ENCODE measurements around the gene ADORA2A.

The ADORA2A gene

GRCh38 chr22:24463071-24463760 lies 35.8 kb downstream of the ADORA2A start:
- no peak for TF ChIP-seq CTCF (IDR thresholded peaks at IDR 0.05; ENCODE audit: insufficient read depth, missing control alignments)
- DNase-seq (ENCODE audit: insufficient read length, low spot score) (no peak), FAIRE-seq (no peak)

- DNase-seq (ENCODE audit: insufficient read length, low spot score), result no peak
- no peak for TF ChIP-seq CTCF (IDR thresholded peaks at IDR 0.05; ENCODE audit: insufficient read depth, missing control alignments)
- FAIRE-seq, result no peak
Observed at GRCh38 chr22:24465566-24465965, 38.2 kb downstream of the ADORA2A start.

GRCh38 chr22:24465975-24466374 lies 38.6 kb downstream of the ADORA2A start:
- no peak for TF ChIP-seq CTCF (IDR thresholded peaks at IDR 0.05; ENCODE audit: insufficient read depth, missing control alignments)
- FAIRE-seq, result no peak
- no peak for DNase-seq (ENCODE audit: insufficient read length, low spot score)

- TF ChIP-seq CTCF (IDR thresholded peaks at IDR 0.05; ENCODE audit: insufficient read depth, missing control alignments), result no peak
- FAIRE-seq, result no peak
- no peak for DNase-seq (ENCODE audit: insufficient read length, low spot score)
Observed at GRCh38 chr22:24466716-24467328, 39.4 kb downstream of the ADORA2A start.

- FAIRE-seq (no peak), DNase-seq (ENCODE audit: insufficient read length, low spot score) (no peak)
- no peak for TF ChIP-seq CTCF (IDR thresholded peaks at IDR 0.05; ENCODE audit: insufficient read depth, missing control alignments)
Observed at GRCh38 chr22:24467340-24467739, 39.9 kb downstream of the ADORA2A start.

GRCh38 chr22:24471570-24471969 lies 44.2 kb downstream of the ADORA2A start:
- FAIRE-seq, result no peak
- DNase-seq (ENCODE audit: insufficient read length, low spot score), result no peak
- no peak for TF ChIP-seq CTCF (IDR thresholded peaks at IDR 0.05; ENCODE audit: insufficient read depth, missing control alignments)

- no peak for FAIRE-seq
- DNase-seq (ENCODE audit: insufficient read length, low spot score), result no peak
- no peak for TF ChIP-seq CTCF (IDR thresholded peaks at IDR 0.05; ENCODE audit: insufficient read depth, missing control alignments)
Observed at GRCh38 chr22:24473284-24473683, 45.9 kb downstream of the ADORA2A start.
